H9 (cell line): ENCODE measurements around the gene JAGN1. TPM values are rescaled to one million over a fixed set of nuclear protein-coding genes. Genes with fewer than 3 reads are reported as not detected.
"Not testable (repeated sequence)": the region's sequence is repeated elsewhere in the genome, so short reads cannot be mapped to it uniquely, and the experiment has no call there.

Experiments
- DNase-seq: peaks from one replicate; pipeline ENCODE4 v3.0.0-alpha.2; 2017
- H2AFZ ChIP-seq: one replicate; pipeline ENCODE4 v1.6.1; 2013; ENCODE audit warnings: mild to moderate bottlenecking, low read length, control low read depth, moderate library complexity
- H2AK5ac ChIP-seq: 2 replicates; pipeline ENCODE4 v1.6.1; 2013; ENCODE audit warnings: low read length, control low read depth, mixed read lengths; ENCODE audit not compliant: insufficient read length
- H2BK120ac ChIP-seq: one replicate; pipeline ENCODE4 v1.6.1; 2013; ENCODE audit warnings: low read depth, mild to moderate bottlenecking, low read length, control low read depth, inconsistent platforms; ENCODE audit not compliant: poor library complexity, severe bottlenecking
- H2BK12ac ChIP-seq: 2 replicates; pipeline ENCODE4 v1.6.1; 2013; ENCODE audit warnings: low read length, control low read depth, mixed read lengths, low read depth; ENCODE audit not compliant: insufficient read length
- H2BK15ac ChIP-seq: 2 replicates; pipeline ENCODE4 v1.6.1; 2013; ENCODE audit warnings: low read depth, low read length, control low read depth
- H2BK20ac ChIP-seq: one replicate; pipeline ENCODE4 v1.6.1; 2013; ENCODE audit warnings: low read depth, mild to moderate bottlenecking, low read length, control low read depth, inconsistent platforms; ENCODE audit not compliant: poor library complexity, severe bottlenecking
- H2BK5ac ChIP-seq: 2 replicates; pipeline ENCODE4 v1.6.1; 2013; ENCODE audit warnings: low read length, control low read depth, mixed read lengths; ENCODE audit not compliant: insufficient read length
- H3K14ac ChIP-seq: 2 replicates; pipeline ENCODE4 v1.6.1; 2013; ENCODE audit warnings: low read length, control low read depth; ENCODE audit not compliant: insufficient read depth
- H3K18ac ChIP-seq: 2 replicates; pipeline ENCODE4 v1.6.1; 2013; ENCODE audit warnings: low read depth, mild to moderate bottlenecking, mixed read lengths, low read length, control low read depth; ENCODE audit not compliant: insufficient read length
- H3K23ac ChIP-seq: 2 replicates; pipeline ENCODE4 v1.6.1; 2013; ENCODE audit warnings: low read length, control low read depth, mixed read lengths, low read depth; ENCODE audit not compliant: insufficient read length
- H3K23me2 ChIP-seq: 2 replicates; pipeline ENCODE4 v1.6.1; 2013; ENCODE audit warnings: low read depth, mild to moderate bottlenecking, mixed read lengths, low read length, control low read depth; ENCODE audit not compliant: insufficient read length, poor library complexity, severe bottlenecking
- H3K27ac ChIP-seq: 2 replicates; pipeline ENCODE4 v1.5.1; 2013; ENCODE audit warnings: low read length, control low read depth, mixed read lengths, low read depth; ENCODE audit not compliant: insufficient read length
- H3K27me3 ChIP-seq: 2 replicates; pipeline ENCODE4 v1.6.1; 2013; ENCODE audit warnings: low read length, control low read depth, inconsistent platforms; ENCODE audit not compliant: insufficient read depth
- H3K4ac ChIP-seq: 2 replicates; pipeline ENCODE4 v1.6.1; 2013; ENCODE audit warnings: low read depth, mild to moderate bottlenecking, control low read depth, inconsistent platforms, low read length, moderate library complexity
- H3K4me1 ChIP-seq: 2 replicates; pipeline ENCODE4 v1.6.1; 2013; ENCODE audit warnings: low read length, control low read depth, inconsistent platforms; ENCODE audit not compliant: insufficient read depth
- H3K4me2 ChIP-seq: 2 replicates; pipeline ENCODE4 v1.6.1; 2013; ENCODE audit warnings: low read length, control low read depth, mixed read lengths; ENCODE audit not compliant: insufficient read length, insufficient read depth
- H3K56ac ChIP-seq: 2 replicates; pipeline ENCODE4 v1.6.1; 2013; ENCODE audit warnings: low read depth, mild to moderate bottlenecking, mixed read lengths, low read length, control low read depth; ENCODE audit not compliant: insufficient read length
- H3K79me1 ChIP-seq: 2 replicates; pipeline ENCODE4 v1.6.1; 2013; ENCODE audit warnings: low read depth, mild to moderate bottlenecking, moderate library complexity, low read length, control low read depth, inconsistent platforms; ENCODE audit not compliant: insufficient read depth, poor library complexity, severe bottlenecking
- H3K79me2 ChIP-seq: 2 replicates; pipeline ENCODE4 v1.6.1; 2013; ENCODE audit warnings: low read length, control low read depth, inconsistent platforms; ENCODE audit not compliant: insufficient read depth
- H3K9ac ChIP-seq: 2 replicates; pipeline ENCODE4 v1.6.1; 2013; ENCODE audit warnings: low read length, control low read depth, mixed read lengths; ENCODE audit not compliant: insufficient read length; ENCODE audit errors: extremely low read depth
- H3K9me3 ChIP-seq: one replicate; pipeline ENCODE4 v1.6.1; 2013; ENCODE audit warnings: low read depth, low read length, inconsistent platforms; ENCODE audit not compliant: control insufficient read depth
- H3T11ph ChIP-seq: one replicate; pipeline ENCODE4 v1.6.1; 2013; ENCODE audit warnings: mild to moderate bottlenecking, low read length, control low read depth, inconsistent platforms
- H4K20me1 ChIP-seq: one replicate; pipeline ENCODE4 v1.6.1; 2013; ENCODE audit not compliant: control insufficient read depth, insufficient read length, insufficient read depth
- H4K5ac ChIP-seq: 2 replicates; pipeline ENCODE4 v1.6.1; 2013; ENCODE audit warnings: low read depth, mild to moderate bottlenecking, mixed read lengths, low read length, control low read depth; ENCODE audit not compliant: insufficient read length
- H4K8ac ChIP-seq: replicated peaks from 2 replicates; pipeline ENCODE4 v1.6.1; 2013; ENCODE audit warnings: low read length, control low read depth, mixed read lengths, low read depth; ENCODE audit not compliant: insufficient read length
- H4K91ac ChIP-seq: 2 replicates; pipeline ENCODE4 v1.6.1; 2013; ENCODE audit warnings: low read depth, mild to moderate bottlenecking, moderate library complexity, mixed read lengths, low read length, control low read depth; ENCODE audit not compliant: insufficient read length
- H3K27ac Mint-ChIP-seq, 3 experiments: 2 replicates in 2 of 3; 3 replicates in 1 of 3; pipeline ENCODE4 v1.8.0; 2020 to 2021; ENCODE audit warnings: mixed read lengths in 3 of 3, mild to moderate bottlenecking in 1 of 3, moderate library complexity in 1 of 3
- H3K27me3 Mint-ChIP-seq: 2 replicates; pipeline ENCODE4 v1.8.0; 2021; ENCODE audit warnings: low read depth, mild to moderate bottlenecking, moderate library complexity, mixed read lengths
- H3K36me3 Mint-ChIP-seq, 3 experiments: 2 replicates in 2 of 3; 3 replicates in 1 of 3; pipeline ENCODE4 v1.8.0; 2020 to 2021; ENCODE audit warnings: low read depth in 3 of 3, mixed read lengths in 3 of 3; ENCODE audit not compliant: insufficient read depth in 1 of 3
- H3K4me1 Mint-ChIP-seq, 2 experiments: 2 replicates each; pipeline ENCODE4 v1.8.0; 2020; ENCODE audit warnings: mixed read lengths in 2 of 2
- H3K4me3 Mint-ChIP-seq, 2 experiments: 2 replicates in 1 of 2; 3 replicates in 1 of 2; pipeline ENCODE4 v1.8.0; 2020 to 2021; ENCODE audit warnings: mild to moderate bottlenecking in 2 of 2, mixed read lengths in 2 of 2, moderate library complexity in 1 of 2
- H3K9me3 Mint-ChIP-seq, 2 experiments: 2 replicates in 1 of 2; 3 replicates in 1 of 2; pipeline ENCODE4 v1.8.0; 2020; ENCODE audit warnings: mild to moderate bottlenecking in 2 of 2, mixed read lengths in 2 of 2, moderate library complexity in 1 of 2
- WGBS: extraction: QIAGEN DNeasy Blood & Tissue Kit; methylation state at CpG from one replicate; pipeline ENCODE4 v1.1.7; 2013; ENCODE audit warnings: missing lambda C conversion rate, low lambda C conversion rate, mixed read lengths; ENCODE audit not compliant: insufficient read length; ENCODE audit errors: extremely low coverage; 5-methylcytosine and 5-hydroxymethylcytosine counted together
- total RNA-seq: library from RNA; stranded (reverse); gene quantifications from 2 replicates; pipeline ENCODE4 v1.2.1, GENCODE V29; 2021
- TF ChIP-seq, protein P1 (sequence below): fragments of 200-600 bp; sonication (generic); conservative IDR thresholded peaks from 3 replicates; pipeline ENCODE4 v1.8.0; 2021; ENCODE audit warnings: antibody characterized with exemption, mild to moderate bottlenecking

JAGN1 gene
- total RNA-seq, 1 experiment from 2014 or later: 33.5 TPM

DNA sequence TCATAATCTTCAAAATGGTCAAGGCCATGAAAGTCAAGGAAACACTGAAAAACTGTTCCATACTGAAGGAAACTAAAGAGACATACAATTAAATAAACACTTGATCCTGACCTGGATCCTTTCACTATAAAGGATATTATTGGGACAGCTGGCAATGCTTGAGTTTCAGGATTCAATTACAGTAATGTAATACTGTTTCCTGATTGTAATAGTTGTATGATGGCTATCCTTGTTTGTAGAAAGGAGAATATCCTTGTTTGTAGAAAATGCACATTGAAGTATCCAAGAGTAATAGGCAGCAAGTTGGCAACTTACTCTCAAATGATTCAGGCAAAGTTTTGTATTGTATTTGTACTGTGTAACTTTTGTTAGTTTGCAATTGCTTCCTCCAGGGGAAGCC is 15.0 kb upstream of the JAGN1 start:
- no peak overlapping the region for H3K56ac ChIP-seq
- no peak overlapping the region for H2AFZ ChIP-seq
- H3K27ac ChIP-seq: no peak overlapping the region
- TF ChIP-seq, protein P1, sequence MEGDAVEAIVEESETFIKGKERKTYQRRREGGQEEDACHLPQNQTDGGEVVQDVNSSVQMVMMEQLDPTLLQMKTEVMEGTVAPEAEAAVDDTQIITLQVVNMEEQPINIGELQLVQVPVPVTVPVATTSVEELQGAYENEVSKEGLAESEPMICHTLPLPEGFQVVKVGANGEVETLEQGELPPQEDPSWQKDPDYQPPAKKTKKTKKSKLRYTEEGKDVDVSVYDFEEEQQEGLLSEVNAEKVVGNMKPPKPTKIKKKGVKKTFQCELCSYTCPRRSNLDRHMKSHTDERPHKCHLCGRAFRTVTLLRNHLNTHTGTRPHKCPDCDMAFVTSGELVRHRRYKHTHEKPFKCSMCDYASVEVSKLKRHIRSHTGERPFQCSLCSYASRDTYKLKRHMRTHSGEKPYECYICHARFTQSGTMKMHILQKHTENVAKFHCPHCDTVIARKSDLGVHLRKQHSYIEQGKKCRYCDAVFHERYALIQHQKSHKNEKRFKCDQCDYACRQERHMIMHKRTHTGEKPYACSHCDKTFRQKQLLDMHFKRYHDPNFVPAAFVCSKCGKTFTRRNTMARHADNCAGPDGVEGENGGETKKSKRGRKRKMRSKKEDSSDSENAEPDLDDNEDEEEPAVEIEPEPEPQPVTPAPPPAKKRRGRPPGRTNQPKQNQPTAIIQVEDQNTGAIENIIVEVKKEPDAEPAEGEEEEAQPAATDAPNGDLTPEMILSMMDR: no peak
- H4K91ac ChIP-seq: no peak overlapping the region
- H4K8ac ChIP-seq: no peak overlapping the region
- no peak overlapping the region for H3K23ac ChIP-seq
- no peak overlapping the region for H4K5ac ChIP-seq
- no peak for DNase-seq
- no peak overlapping the region for H3K18ac ChIP-seq
- no peak overlapping the region for H2BK15ac ChIP-seq
- H2BK20ac ChIP-seq: peak overlapping the region; percentile 26
- no peak overlapping the region for H3K9ac ChIP-seq
- H2BK12ac ChIP-seq: no peak overlapping the region
- no peaks in the 10 kb centered on the region for H3K27me3 ChIP-seq
- no peaks in the 10 kb centered on the region for H3K79me1 ChIP-seq
- H3K36me3 Mint-ChIP-seq: no peaks in the 10 kb centered on the region
- H3K27me3 Mint-ChIP-seq: no peaks in the 10 kb centered on the region; the same call in none of the 2 replicates
- peaks cover 3 to 5% of the 10 kb centered on the region in 2 experiments; a peak in 2 of 4 replicates for H3K4me1 Mint-ChIP-seq
- H3K4me2 ChIP-seq: no peak overlapping the region
- no peak overlapping the region for H3K27ac Mint-ChIP-seq
- H3K9me3 ChIP-seq: no peaks in the 10 kb centered on the region
- H3K9me3 Mint-ChIP-seq: no peaks in the 10 kb centered on the region
- no peak overlapping the region for H3K4me3 Mint-ChIP-seq
- H3T11ph ChIP-seq: no peak overlapping the region
- H3K4me1 ChIP-seq: no peaks in the 10 kb centered on the region
- no peaks in the 10 kb centered on the region for H3K23me2 ChIP-seq
- no peak overlapping the region for H2BK120ac ChIP-seq
- no peak overlapping the region for H2BK5ac ChIP-seq
- no peaks in the 10 kb centered on the region for H3K79me2 ChIP-seq
- H3K4ac ChIP-seq: no peak overlapping the region
- no peak overlapping the region for H2AK5ac ChIP-seq
- H4K20me1 ChIP-seq: no peaks in the 10 kb centered on the region
- H3K14ac ChIP-seq: no peak overlapping the region

DNA sequence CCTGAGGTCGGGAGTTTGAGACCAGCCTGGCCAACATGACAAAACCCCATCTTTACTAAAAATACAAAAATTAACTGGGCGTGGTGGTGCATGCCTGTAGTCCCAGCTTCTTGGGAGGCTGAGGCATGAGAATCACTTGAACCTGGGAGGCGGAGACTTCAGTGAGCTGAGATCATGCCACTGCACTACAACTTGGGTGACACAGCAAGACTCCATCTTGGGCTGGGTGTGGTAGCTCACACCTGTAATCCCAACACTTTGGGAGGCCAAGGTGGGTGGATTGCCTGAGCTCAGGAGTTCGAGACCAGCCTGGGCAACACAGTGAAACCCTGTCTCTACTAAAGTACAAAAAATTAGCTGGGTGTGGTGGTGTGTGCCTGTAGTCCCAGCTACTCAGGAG is 14.2 kb upstream of the JAGN1 start:
- not testable (repeated sequence) for H2BK15ac ChIP-seq, H3K4me2 ChIP-seq, H3K9ac ChIP-seq, H2BK120ac ChIP-seq, H3K27ac Mint-ChIP-seq, H3K56ac ChIP-seq, H3K14ac ChIP-seq, H3K79me1 ChIP-seq, H2BK12ac ChIP-seq, H3K9me3 Mint-ChIP-seq, DNase-seq, H2BK5ac ChIP-seq, H3K4me3 Mint-ChIP-seq, H3K18ac ChIP-seq, H3K23me2 ChIP-seq, H3K27ac ChIP-seq, H2AK5ac ChIP-seq, H3K27me3 Mint-ChIP-seq, H4K91ac ChIP-seq, H3K9me3 ChIP-seq, H3K4me1 Mint-ChIP-seq, H3K23ac ChIP-seq, H3K4ac ChIP-seq, H2BK20ac ChIP-seq, H3K36me3 Mint-ChIP-seq, H3K27me3 ChIP-seq, H4K8ac ChIP-seq, H4K5ac ChIP-seq, H4K20me1 ChIP-seq, H3K4me1 ChIP-seq, H3K79me2 ChIP-seq, H3T11ph ChIP-seq, H2AFZ ChIP-seq
- no CpG with 5 or more reads among the region's 4 CpGs for WGBS
